ENCODE data around the gene TMEM273. TPM values are rescaled to one million over a fixed set of nuclear protein-coding genes. Genes with fewer than 3 reads are reported as not detected.

The TMEM273 gene
- polyA plus RNA-seq, 1 donor (not counting 4 experiments of a cell fraction or from before 2014, with no cell fraction given), result not detected

- no peak for DNase-seq (ENCODE audit: low read depth, low spot score)
- TF ChIP-seq, protein P1, sequence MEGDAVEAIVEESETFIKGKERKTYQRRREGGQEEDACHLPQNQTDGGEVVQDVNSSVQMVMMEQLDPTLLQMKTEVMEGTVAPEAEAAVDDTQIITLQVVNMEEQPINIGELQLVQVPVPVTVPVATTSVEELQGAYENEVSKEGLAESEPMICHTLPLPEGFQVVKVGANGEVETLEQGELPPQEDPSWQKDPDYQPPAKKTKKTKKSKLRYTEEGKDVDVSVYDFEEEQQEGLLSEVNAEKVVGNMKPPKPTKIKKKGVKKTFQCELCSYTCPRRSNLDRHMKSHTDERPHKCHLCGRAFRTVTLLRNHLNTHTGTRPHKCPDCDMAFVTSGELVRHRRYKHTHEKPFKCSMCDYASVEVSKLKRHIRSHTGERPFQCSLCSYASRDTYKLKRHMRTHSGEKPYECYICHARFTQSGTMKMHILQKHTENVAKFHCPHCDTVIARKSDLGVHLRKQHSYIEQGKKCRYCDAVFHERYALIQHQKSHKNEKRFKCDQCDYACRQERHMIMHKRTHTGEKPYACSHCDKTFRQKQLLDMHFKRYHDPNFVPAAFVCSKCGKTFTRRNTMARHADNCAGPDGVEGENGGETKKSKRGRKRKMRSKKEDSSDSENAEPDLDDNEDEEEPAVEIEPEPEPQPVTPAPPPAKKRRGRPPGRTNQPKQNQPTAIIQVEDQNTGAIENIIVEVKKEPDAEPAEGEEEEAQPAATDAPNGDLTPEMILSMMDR (optimal IDR thresholded peaks at IDR 0.05 in 1 of 3, IDR thresholded peaks at IDR 0.05 in 1 of 3, conservative IDR thresholded peaks at IDR 0.05 in 1 of 3; ENCODE audit: extremely low read depth in 1 of 3, insufficient read depth in 2 of 3, low read length in 3 of 3), result no peak
- TF ChIP-seq EZH2 (IDR thresholded peaks at IDR 0.05; ENCODE audit: low read length), result no peak
- Histone ChIP-seq H3K4me1 (ENCODE audit: control insufficient read depth, extremely low read depth, insufficient read depth, low read length) (no peaks in the 10 kb centered on the region), H2AFZ (ENCODE audit: control insufficient read depth, low read length) (no peak overlapping the region), H3K27ac (ENCODE audit: control insufficient read depth, insufficient read depth, low read length) (no peak overlapping the region), H3K27me3 (ENCODE audit: control insufficient read depth, extremely low read depth, insufficient read depth, low read length) (no peaks in the 10 kb centered on the region), H3K9me1 (ENCODE audit: control insufficient read depth, extremely low read depth, insufficient read depth, low read length) (no peaks in the 10 kb centered on the region), H3K36me3 (ENCODE audit: control insufficient read depth in 2 of 2, extremely low read depth in 1 of 2, insufficient read depth in 2 of 2, low read length in 2 of 2) (no peaks in the 10 kb centered on the region), H3K9me3 (ENCODE audit: control insufficient read depth, low read depth, low read length) (no peaks in the 10 kb centered on the region), H3K4me2 (ENCODE audit: control insufficient read depth, extremely low read depth, insufficient read depth, low read depth, low read length) (no peak overlapping the region), H3K9ac (ENCODE audit: control insufficient read depth, extremely low read depth, insufficient read depth, low read length) (no peak overlapping the region), H3K4me3 (ENCODE audit: control insufficient read depth in 2 of 3, extremely low read depth in 1 of 3, insufficient read depth in 2 of 3, low read depth in 1 of 3, low read length in 3 of 3) (no peak overlapping the region), H3K79me2 (ENCODE audit: control insufficient read depth, insufficient read depth, low read length) (no peaks in the 10 kb centered on the region), H4K20me1 (ENCODE audit: control insufficient read depth, extremely low read depth, insufficient read depth, low read length) (no peaks in the 10 kb centered on the region)
- FAIRE-seq, result no peak
- dilution Hi-C loops (cut with MboI; ENCODE audit: extremely low pct_ligation_motif_present, low sequenced_read_pairs), result no loop called here
These were observed 25.0 kb upstream of the TMEM273 start for GRCh38 chr10:49213211-49213610.

GRCh38 chr10:49212783-49213182 is 24.6 kb upstream of the TMEM273 start:
- TF ChIP-seq EZH2 (IDR thresholded peaks at IDR 0.05; ENCODE audit: low read length), result no peak
- dilution Hi-C loops (cut with MboI; ENCODE audit: extremely low pct_ligation_motif_present, low sequenced_read_pairs), result no loop called here
- no peak overlapping the region for H3K9ac ChIP-seq (ENCODE audit: control insufficient read depth, extremely low read depth, insufficient read depth, low read length)
- H3K4me1 ChIP-seq (ENCODE audit: control insufficient read depth, extremely low read depth, insufficient read depth, low read length), result no peaks in the 10 kb centered on the region
- H3K27ac ChIP-seq (ENCODE audit: control insufficient read depth, insufficient read depth, low read length), result no peak overlapping the region
- H3K4me2 ChIP-seq (ENCODE audit: control insufficient read depth, extremely low read depth, insufficient read depth, low read depth, low read length), result no peak overlapping the region
- H2AFZ ChIP-seq (ENCODE audit: control insufficient read depth, low read length), result no peak overlapping the region
- no peak for DNase-seq (ENCODE audit: low read depth, low spot score)
- no peak for FAIRE-seq
- H3K9me3 ChIP-seq (ENCODE audit: control insufficient read depth, low read depth, low read length), result no peaks in the 10 kb centered on the region
- no peaks in the 10 kb centered on the region for H3K9me1 ChIP-seq (ENCODE audit: control insufficient read depth, extremely low read depth, insufficient read depth, low read length)
- H3K36me3 ChIP-seq (ENCODE audit: control insufficient read depth in 2 of 2, extremely low read depth in 1 of 2, insufficient read depth in 2 of 2, low read length in 2 of 2), result no peaks in the 10 kb centered on the region
- H3K27me3 ChIP-seq (ENCODE audit: control insufficient read depth, extremely low read depth, insufficient read depth, low read length), result no peaks in the 10 kb centered on the region
- no peak overlapping the region for H3K4me3 ChIP-seq (ENCODE audit: control insufficient read depth in 2 of 3, extremely low read depth in 1 of 3, insufficient read depth in 2 of 3, low read depth in 1 of 3, low read length in 3 of 3)
- H4K20me1 ChIP-seq (ENCODE audit: control insufficient read depth, extremely low read depth, insufficient read depth, low read length), result no peaks in the 10 kb centered on the region
- no peaks in the 10 kb centered on the region for H3K79me2 ChIP-seq (ENCODE audit: control insufficient read depth, insufficient read depth, low read length)

GRCh38 chr10:49212076-49212475 is 23.9 kb upstream of the TMEM273 start:
- Histone ChIP-seq H3K4me1 (ENCODE audit: control insufficient read depth, extremely low read depth, insufficient read depth, low read length) (no peaks in the 10 kb centered on the region), H4K20me1 (ENCODE audit: control insufficient read depth, extremely low read depth, insufficient read depth, low read length) (no peaks in the 10 kb centered on the region), H3K4me3 (ENCODE audit: control insufficient read depth in 2 of 3, extremely low read depth in 1 of 3, insufficient read depth in 2 of 3, low read depth in 1 of 3, low read length in 3 of 3) (no peak overlapping the region), H3K79me2 (ENCODE audit: control insufficient read depth, insufficient read depth, low read length) (no peaks in the 10 kb centered on the region), H3K27ac (ENCODE audit: control insufficient read depth, insufficient read depth, low read length) (no peak overlapping the region), H3K9ac (ENCODE audit: control insufficient read depth, extremely low read depth, insufficient read depth, low read length) (no peak overlapping the region), H3K36me3 (ENCODE audit: control insufficient read depth in 2 of 2, extremely low read depth in 1 of 2, insufficient read depth in 2 of 2, low read length in 2 of 2) (no peaks in the 10 kb centered on the region), H3K27me3 (ENCODE audit: control insufficient read depth, extremely low read depth, insufficient read depth, low read length) (no peaks in the 10 kb centered on the region), H3K4me2 (ENCODE audit: control insufficient read depth, extremely low read depth, insufficient read depth, low read depth, low read length) (no peak overlapping the region), H2AFZ (ENCODE audit: control insufficient read depth, low read length) (no peak overlapping the region), H3K9me1 (ENCODE audit: control insufficient read depth, extremely low read depth, insufficient read depth, low read length) (no peaks in the 10 kb centered on the region), H3K9me3 (ENCODE audit: control insufficient read depth, low read depth, low read length) (no peaks in the 10 kb centered on the region)
- dilution Hi-C loops (cut with MboI; ENCODE audit: extremely low pct_ligation_motif_present, low sequenced_read_pairs), result no loop called here
- DNase-seq (ENCODE audit: low read depth, low spot score) (no peak), FAIRE-seq (no peak)
- TF ChIP-seq, protein P1 (optimal IDR thresholded peaks at IDR 0.05 in 1 of 3, IDR thresholded peaks at IDR 0.05 in 1 of 3, conservative IDR thresholded peaks at IDR 0.05 in 1 of 3; ENCODE audit: extremely low read depth in 1 of 3, insufficient read depth in 2 of 3, low read length in 3 of 3), result no peak
- no peak for TF ChIP-seq EZH2 (IDR thresholded peaks at IDR 0.05; ENCODE audit: low read length)

Data from keratinocyte (primary cell).